Measurements from ENCODE around the gene ADAMTS13. TPM values are rescaled to one million over a fixed set of nuclear protein-coding genes. Genes with fewer than 3 reads are reported as not detected.

ADAMTS13 gene
- total RNA-seq, 1 donor from 2014 or later, result 2.4 TPM

GRCh38 chr9:133420392-133420827, 1.8 kb upstream of the ADAMTS13 start:
- Mint-ChIP-seq H3K27ac (no peak overlapping the region), H3K4me3 (peak overlapping the region; percentile 57), H3K4me1 (peaks cover 32% of the 10 kb centered on the region)

GRCh38 chr9:133423216-133423615, 1.0 kb downstream of the ADAMTS13 start:
- no peaks in the 10 kb centered on the region for H4K20me1 ChIP-seq (ENCODE audit: low read depth)
- H2AFZ ChIP-seq (replicated peaks), result no peak overlapping the region
- Mint-ChIP-seq H3K4me3 (no peak overlapping the region), H3K4me1 (peaks cover 32% of the 10 kb centered on the region), H3K27ac (peak overlapping the region; percentile 46), H3K36me3 (no peaks in the 10 kb centered on the region), H3K9me3 (no peaks in the 10 kb centered on the region), H3K27me3 (ENCODE audit: insufficient read depth, low read depth) (peaks cover 24% of the 10 kb centered on the region)
- H3K9ac ChIP-seq, result peak overlapping the region; percentile 34
- H3K4me1 ChIP-seq, result no peaks in the 10 kb centered on the region
- no peak for TF ChIP-seq CTCF (IDR thresholded peaks at IDR 0.05)
- no peak for TF ChIP-seq EZH2phosphoT487 (IDR thresholded peaks at IDR 0.05)
- no peak for TF ChIP-seq EZH2 (IDR thresholded peaks at IDR 0.05)
- H3F3A ChIP-seq (ENCODE audit: low read depth), result peaks cover 20% of the 10 kb centered on the region
- no peak overlapping the region for H3K4me2 ChIP-seq
- peaks cover 13% of the 10 kb centered on the region for H3K27me3 ChIP-seq
- H3K4me3 ChIP-seq, result no peak overlapping the region
- no peak overlapping the region for H3K27ac ChIP-seq
- peaks cover 8% of the 10 kb centered on the region for H3K79me2 ChIP-seq (ENCODE audit: low read depth)
- H3K9me3 ChIP-seq (ENCODE audit: low read depth), result no peaks in the 10 kb centered on the region
- DNase-seq (ENCODE audit: low spot score), result no peak
- no peaks in the 10 kb centered on the region for H3K36me3 ChIP-seq

More at GRCh38 chr9:133420392-133420827, 1.8 kb upstream of the ADAMTS13 start:
- Histone ChIP-seq H3K27me3 (no peaks in the 10 kb centered on the region), H3K4me3 (no peak overlapping the region), H3K9ac (no peak overlapping the region), H2AFZ (replicated peaks) (no peak overlapping the region), H3K27ac (no peak overlapping the region), H3F3A (ENCODE audit: low read depth) (peaks cover 20% of the 10 kb centered on the region), H3K4me1 (peaks cover 8% of the 10 kb centered on the region), H4K20me1 (ENCODE audit: low read depth) (peaks cover 17% of the 10 kb centered on the region), H3K36me3 (no peaks in the 10 kb centered on the region), H3K79me2 (ENCODE audit: low read depth) (peaks cover 31% of the 10 kb centered on the region), H3K9me3 (ENCODE audit: low read depth) (no peaks in the 10 kb centered on the region), H3K4me2 (no peak overlapping the region)
- H3K9me3 Mint-ChIP-seq, result no peaks in the 10 kb centered on the region
- H3K36me3 Mint-ChIP-seq, result no peaks in the 10 kb centered on the region
- H3K27me3 Mint-ChIP-seq (ENCODE audit: insufficient read depth, low read depth), result peaks cover 6% of the 10 kb centered on the region
- no peak for TF ChIP-seq EZH2 (IDR thresholded peaks at IDR 0.05)
- peak; percentile 39 for DNase-seq (ENCODE audit: low spot score)

- no peak overlapping the region for H3K4me2 ChIP-seq
- TF ChIP-seq EZH2phosphoT487 (IDR thresholded peaks at IDR 0.05), result no peak
- TF ChIP-seq EZH2 (IDR thresholded peaks at IDR 0.05), result no peak
- TF ChIP-seq CTCF (IDR thresholded peaks at IDR 0.05), result no peak
- no peak for DNase-seq (ENCODE audit: low spot score)
- H4K20me1 ChIP-seq (ENCODE audit: low read depth), result no peaks in the 10 kb centered on the region
- Mint-ChIP-seq H3K36me3 (no peaks in the 10 kb centered on the region), H3K27me3 (ENCODE audit: insufficient read depth, low read depth) (peaks cover 22% of the 10 kb centered on the region), H3K27ac (no peak overlapping the region), H3K4me1 (peaks cover 22% of the 10 kb centered on the region), H3K4me3 (no peak overlapping the region), H3K9me3 (no peaks in the 10 kb centered on the region)
- H3K27me3 ChIP-seq, result peaks cover 23% of the 10 kb centered on the region
- no peaks in the 10 kb centered on the region for H3K79me2 ChIP-seq (ENCODE audit: low read depth)
- H3K27ac ChIP-seq, result no peak overlapping the region
- no peaks in the 10 kb centered on the region for H3K4me1 ChIP-seq
- peaks cover 14% of the 10 kb centered on the region for H3F3A ChIP-seq (ENCODE audit: low read depth)
- no peaks in the 10 kb centered on the region for H3K36me3 ChIP-seq
- no peak overlapping the region for H2AFZ ChIP-seq (replicated peaks)
- no peak overlapping the region for H3K9ac ChIP-seq
- H3K9me3 ChIP-seq (ENCODE audit: low read depth), result no peaks in the 10 kb centered on the region
- no peak overlapping the region for H3K4me3 ChIP-seq
Observed at GRCh38 chr9:133424187-133424586, 2.0 kb downstream of the ADAMTS13 start.

GRCh38 chr9:133425049-133425632, 3.0 kb downstream of the ADAMTS13 start:
- no peak for DNase-seq (ENCODE audit: low spot score)

More at GRCh38 chr9:133425049-133425632, 3.0 kb downstream of the ADAMTS13 start:
- Histone ChIP-seq H3K27ac (no peak overlapping the region), H3K27me3 (peaks cover 32% of the 10 kb centered on the region), H3K4me1 (no peaks in the 10 kb centered on the region), H2AFZ (replicated peaks) (no peak overlapping the region), H3K36me3 (no peaks in the 10 kb centered on the region), H4K20me1 (ENCODE audit: low read depth) (no peaks in the 10 kb centered on the region), H3K9me3 (ENCODE audit: low read depth) (no peaks in the 10 kb centered on the region), H3K4me3 (no peak overlapping the region), H3F3A (ENCODE audit: low read depth) (peaks cover 12% of the 10 kb centered on the region), H3K79me2 (ENCODE audit: low read depth) (no peaks in the 10 kb centered on the region), H3K4me2 (no peak overlapping the region), H3K9ac (no peak overlapping the region)
- TF ChIP-seq EZH2phosphoT487 (IDR thresholded peaks at IDR 0.05) (no peak), EZH2 (IDR thresholded peaks at IDR 0.05) (no peak), CTCF (IDR thresholded peaks at IDR 0.05) (no peak)
- Mint-ChIP-seq H3K27ac (no peak overlapping the region), H3K9me3 (no peaks in the 10 kb centered on the region), H3K4me3 (no peak overlapping the region), H3K4me1 (peaks cover 19% of the 10 kb centered on the region), H3K36me3 (no peaks in the 10 kb centered on the region), H3K27me3 (ENCODE audit: insufficient read depth, low read depth) (peaks cover 23% of the 10 kb centered on the region)
